ENCODE measurements around the gene GLIS1. TPM values are rescaled to one million over a fixed set of nuclear protein-coding genes. Genes with fewer than 3 reads are reported as not detected.
A peak's percentile ranks its signal among the peaks of the same experiment; 100 is the strongest.

GLIS1 gene
- total RNA-seq, 1 experiment from 2014 or later = 0.28 TPM

DNA sequence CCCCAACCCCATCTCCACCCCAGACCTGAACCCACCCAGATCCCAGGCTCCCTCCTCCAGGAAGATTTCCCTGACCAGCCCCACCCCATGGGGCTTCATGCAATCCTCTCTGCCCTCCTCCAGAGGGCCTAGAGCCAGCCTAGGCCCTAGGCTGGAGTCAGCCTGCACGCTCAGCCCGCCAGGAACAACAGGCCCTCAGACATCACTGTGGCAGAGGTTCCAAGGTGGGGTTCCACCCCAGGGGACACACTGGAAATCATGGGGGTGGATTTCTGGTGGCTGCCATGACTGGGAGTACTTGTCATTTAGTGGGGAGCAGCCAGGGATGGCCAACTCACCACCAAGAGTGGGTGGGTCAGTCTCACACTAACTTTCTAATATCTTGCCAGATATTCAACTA, 122.0 kb downstream of the GLIS1 start:
- H3K56ac ChIP-seq (ENCODE audit: insufficient read length, low read depth, low read length) = no peak overlapping the region
- no peak overlapping the region for H4K8ac ChIP-seq (replicated peaks; ENCODE audit: insufficient read length, low read depth, low read length)
- peaks cover 6% of the 10 kb centered on the region for H3K27me3 Mint-ChIP-seq (ENCODE audit: low read depth)
- no peak overlapping the region for H3K27ac ChIP-seq (ENCODE audit: insufficient read length, low read depth, low read length)
- no peak overlapping the region for H4K5ac ChIP-seq (ENCODE audit: insufficient read length, low read depth, low read length)
- no peak overlapping the region for H3K27ac Mint-ChIP-seq
- TF ChIP-seq, protein P1, sequence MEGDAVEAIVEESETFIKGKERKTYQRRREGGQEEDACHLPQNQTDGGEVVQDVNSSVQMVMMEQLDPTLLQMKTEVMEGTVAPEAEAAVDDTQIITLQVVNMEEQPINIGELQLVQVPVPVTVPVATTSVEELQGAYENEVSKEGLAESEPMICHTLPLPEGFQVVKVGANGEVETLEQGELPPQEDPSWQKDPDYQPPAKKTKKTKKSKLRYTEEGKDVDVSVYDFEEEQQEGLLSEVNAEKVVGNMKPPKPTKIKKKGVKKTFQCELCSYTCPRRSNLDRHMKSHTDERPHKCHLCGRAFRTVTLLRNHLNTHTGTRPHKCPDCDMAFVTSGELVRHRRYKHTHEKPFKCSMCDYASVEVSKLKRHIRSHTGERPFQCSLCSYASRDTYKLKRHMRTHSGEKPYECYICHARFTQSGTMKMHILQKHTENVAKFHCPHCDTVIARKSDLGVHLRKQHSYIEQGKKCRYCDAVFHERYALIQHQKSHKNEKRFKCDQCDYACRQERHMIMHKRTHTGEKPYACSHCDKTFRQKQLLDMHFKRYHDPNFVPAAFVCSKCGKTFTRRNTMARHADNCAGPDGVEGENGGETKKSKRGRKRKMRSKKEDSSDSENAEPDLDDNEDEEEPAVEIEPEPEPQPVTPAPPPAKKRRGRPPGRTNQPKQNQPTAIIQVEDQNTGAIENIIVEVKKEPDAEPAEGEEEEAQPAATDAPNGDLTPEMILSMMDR (conservative IDR thresholded peaks at IDR 0.05) = peak; percentile 58
- no peak overlapping the region for H3T11ph ChIP-seq (ENCODE audit: low read length)
- WGBS (ENCODE audit: extremely low coverage, insufficient read length, low lambda C conversion rate) = no CpG with 5 or more reads among the region's 2 CpGs
- no peak overlapping the region for H2BK5ac ChIP-seq (ENCODE audit: insufficient read length, low read length)
- H3K4me1 Mint-ChIP-seq = peaks cover 8 to 17% of the 10 kb centered on the region in 2 experiments
- H2BK12ac ChIP-seq (ENCODE audit: insufficient read length, low read depth, low read length) = no peak overlapping the region
- H2BK120ac ChIP-seq (ENCODE audit: low read depth, low read length, poor library complexity, severe bottlenecking) = no peak overlapping the region
- H3K4ac ChIP-seq (ENCODE audit: low read depth, low read length) = no peak overlapping the region
- H3K23me2 ChIP-seq (ENCODE audit: insufficient read length, low read depth, low read length, poor library complexity, severe bottlenecking) = no peaks in the 10 kb centered on the region
- no peak overlapping the region for H3K4me2 ChIP-seq (ENCODE audit: insufficient read depth, insufficient read length, low read length)
- H3K23ac ChIP-seq (ENCODE audit: insufficient read length, low read depth, low read length) = no peak overlapping the region
- no peak overlapping the region for H3K18ac ChIP-seq (ENCODE audit: insufficient read length, low read depth, low read length)
- H2AFZ ChIP-seq (ENCODE audit: low read length) = no peak overlapping the region
- peaks cover under 1 to 1% of the 10 kb centered on the region in 2 experiments; a peak in 3 of 5 replicates for H3K9me3 Mint-ChIP-seq
- H3K9ac ChIP-seq (ENCODE audit: extremely low read depth, insufficient read length, low read length) = no peak overlapping the region
- H3K4me1 ChIP-seq (ENCODE audit: insufficient read depth, low read length) = no peaks in the 10 kb centered on the region; the same call in 1 of the 2 replicates
- no peaks in the 10 kb centered on the region for H3K79me2 ChIP-seq (ENCODE audit: insufficient read depth, low read length)
- no peak overlapping the region for H2BK15ac ChIP-seq (ENCODE audit: low read depth, low read length)
- H2AK5ac ChIP-seq (ENCODE audit: insufficient read length, low read length) = no peak overlapping the region
- H4K20me1 ChIP-seq (ENCODE audit: control insufficient read depth, insufficient read depth, insufficient read length) = no peaks in the 10 kb centered on the region
- no peaks in the 10 kb centered on the region for H3K27me3 ChIP-seq (ENCODE audit: insufficient read depth, low read length)
- H3K4me3 Mint-ChIP-seq = no peak overlapping the region
- peak; percentile 62 for DNase-seq
- no peak overlapping the region for H4K91ac ChIP-seq (ENCODE audit: insufficient read length, low read depth, low read length)
- no peak overlapping the region for H3K14ac ChIP-seq (ENCODE audit: insufficient read depth, low read length)
- H3K79me1 ChIP-seq (ENCODE audit: insufficient read depth, low read depth, low read length, poor library complexity, severe bottlenecking) = no peaks in the 10 kb centered on the region
- H3K36me3 Mint-ChIP-seq (ENCODE audit: insufficient read depth in 1 of 3, low read depth in 3 of 3) = no peaks in the 10 kb centered on the region
- no peaks in the 10 kb centered on the region for H3K9me3 ChIP-seq (ENCODE audit: control insufficient read depth, low read depth, low read length)
- no peak overlapping the region for H2BK20ac ChIP-seq (ENCODE audit: low read depth, low read length, poor library complexity, severe bottlenecking)
